Loucy (cell line): ENCODE measurements around the gene ADIPOR2.

Source experiments
- EZH2phosphoT487 ChIP-seq: fragments of 200-600 bp; IDR thresholded peaks from 2 replicates; pipeline ENCODE4 v1.6.1; 2018; ENCODE audit warnings: antibody characterized with exemption, mild to moderate bottlenecking, moderate library complexity, borderline replicate concordance
- TF ChIP-seq, protein P1 (sequence below): fragments of 200-600 bp; sonication (generic); conservative IDR thresholded peaks from 2 replicates; pipeline ENCODE4 v1.5.1; 2014; ENCODE audit warnings: mild to moderate bottlenecking, antibody characterized with exemption, low read length

DNA sequence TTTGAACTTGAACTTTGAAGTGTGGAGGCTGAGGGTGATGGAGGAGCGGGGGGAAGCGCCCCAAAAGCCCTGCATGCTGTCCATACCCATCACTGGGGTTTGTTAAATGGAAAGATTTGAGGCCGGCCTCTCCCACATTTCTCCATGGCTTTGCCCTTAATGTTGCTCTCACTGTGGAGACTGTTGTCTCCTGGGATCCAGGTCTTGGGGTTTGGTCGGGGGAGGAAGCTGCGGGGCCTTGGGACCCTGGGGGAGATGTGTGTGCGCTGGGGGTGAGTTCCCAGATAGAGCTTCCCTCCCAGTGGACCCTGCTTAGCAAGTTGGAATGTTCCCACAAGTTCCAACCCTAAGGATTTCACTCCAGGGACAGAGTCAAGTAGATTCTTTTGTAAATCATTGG is 101.5 kb downstream of the ADIPOR2 start:
- TF ChIP-seq, protein P1, sequence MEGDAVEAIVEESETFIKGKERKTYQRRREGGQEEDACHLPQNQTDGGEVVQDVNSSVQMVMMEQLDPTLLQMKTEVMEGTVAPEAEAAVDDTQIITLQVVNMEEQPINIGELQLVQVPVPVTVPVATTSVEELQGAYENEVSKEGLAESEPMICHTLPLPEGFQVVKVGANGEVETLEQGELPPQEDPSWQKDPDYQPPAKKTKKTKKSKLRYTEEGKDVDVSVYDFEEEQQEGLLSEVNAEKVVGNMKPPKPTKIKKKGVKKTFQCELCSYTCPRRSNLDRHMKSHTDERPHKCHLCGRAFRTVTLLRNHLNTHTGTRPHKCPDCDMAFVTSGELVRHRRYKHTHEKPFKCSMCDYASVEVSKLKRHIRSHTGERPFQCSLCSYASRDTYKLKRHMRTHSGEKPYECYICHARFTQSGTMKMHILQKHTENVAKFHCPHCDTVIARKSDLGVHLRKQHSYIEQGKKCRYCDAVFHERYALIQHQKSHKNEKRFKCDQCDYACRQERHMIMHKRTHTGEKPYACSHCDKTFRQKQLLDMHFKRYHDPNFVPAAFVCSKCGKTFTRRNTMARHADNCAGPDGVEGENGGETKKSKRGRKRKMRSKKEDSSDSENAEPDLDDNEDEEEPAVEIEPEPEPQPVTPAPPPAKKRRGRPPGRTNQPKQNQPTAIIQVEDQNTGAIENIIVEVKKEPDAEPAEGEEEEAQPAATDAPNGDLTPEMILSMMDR = no peak
- no peak for TF ChIP-seq EZH2phosphoT487
